HG02852 (cell line): Measurements from ENCODE around the gene STRN4.
"Not testable (repeated sequence)": the region's sequence is repeated elsewhere in the genome, so short reads cannot be mapped to it uniquely, and the experiment has no call there.

Source experiments
- ATAC-seq: cut with Tn5 transposase; IDR thresholded peaks from one replicate; pipeline ENCODE4 v1.9.1; 2021; ENCODE audit warnings: mild to moderate bottlenecking, moderate library complexity; ENCODE audit not compliant: unreplicated experiment

STRN4 gene

GRCh38 chr19:46746281-46747057 lies at the start of gene STRN4:
Gene STRN4, minus strand, starts transcription at chr19:46746450. Its CDS starts 20 bp downstream, at chr19:46746430.
- peak; percentile 47 for ATAC-seq

GRCh38 chr19:46791944-46792343 lies 45.7 kb upstream of the STRN4 start:
- no peak for ATAC-seq

GRCh38 chr19:46789371-46789770 lies 43.1 kb upstream of the STRN4 start:
- no peak for ATAC-seq

DNA sequence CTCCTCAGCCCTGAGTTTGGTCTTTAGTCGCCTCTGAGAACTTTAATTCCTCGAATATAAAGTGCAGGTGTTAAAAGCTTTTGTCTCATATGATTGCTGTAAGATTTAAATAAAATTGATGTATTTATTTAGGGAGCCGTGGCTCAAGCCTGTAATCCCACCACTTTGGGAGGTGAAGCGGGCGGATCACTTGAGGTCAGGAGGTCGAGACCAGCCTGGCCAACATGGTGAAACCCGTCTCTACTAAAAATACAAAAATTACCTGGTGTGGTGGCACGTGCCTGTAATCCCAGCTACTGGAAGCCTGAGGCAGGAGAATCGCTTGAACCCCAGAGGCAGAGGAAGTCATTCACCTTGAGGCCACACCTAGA lies 42.7 kb upstream of the STRN4 start:
- ATAC-seq = no peak

GRCh38 chr19:46788262-46788967 lies 42.2 kb upstream of the STRN4 start, which contains the start of gene SLC1A5:
Gene SLC1A5, minus strand, starts transcription at chr19:46788594. Its CDS starts 629 bp downstream, at chr19:46787965.
- ATAC-seq = peak; percentile 47

GRCh38 chr19:46787331-46788261 lies 41.3 kb upstream of the STRN4 start:
- ATAC-seq = no peak

DNA sequence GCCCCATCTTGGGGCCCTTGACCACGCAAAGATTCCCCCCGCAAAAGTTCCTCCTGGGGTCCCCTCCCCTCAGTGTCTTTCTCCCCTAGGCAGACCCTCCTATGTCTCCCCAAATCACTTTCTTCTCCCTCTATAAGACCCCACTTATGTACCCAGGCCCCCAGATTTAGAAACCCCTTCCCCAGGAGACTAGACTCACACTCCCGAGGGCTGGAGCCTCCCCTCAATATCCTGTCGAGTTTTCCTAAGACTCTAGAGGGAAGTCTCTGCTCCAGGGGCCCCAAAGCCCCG lies 40.7 kb upstream of the STRN4 start:
- ATAC-seq = no peak

DNA sequence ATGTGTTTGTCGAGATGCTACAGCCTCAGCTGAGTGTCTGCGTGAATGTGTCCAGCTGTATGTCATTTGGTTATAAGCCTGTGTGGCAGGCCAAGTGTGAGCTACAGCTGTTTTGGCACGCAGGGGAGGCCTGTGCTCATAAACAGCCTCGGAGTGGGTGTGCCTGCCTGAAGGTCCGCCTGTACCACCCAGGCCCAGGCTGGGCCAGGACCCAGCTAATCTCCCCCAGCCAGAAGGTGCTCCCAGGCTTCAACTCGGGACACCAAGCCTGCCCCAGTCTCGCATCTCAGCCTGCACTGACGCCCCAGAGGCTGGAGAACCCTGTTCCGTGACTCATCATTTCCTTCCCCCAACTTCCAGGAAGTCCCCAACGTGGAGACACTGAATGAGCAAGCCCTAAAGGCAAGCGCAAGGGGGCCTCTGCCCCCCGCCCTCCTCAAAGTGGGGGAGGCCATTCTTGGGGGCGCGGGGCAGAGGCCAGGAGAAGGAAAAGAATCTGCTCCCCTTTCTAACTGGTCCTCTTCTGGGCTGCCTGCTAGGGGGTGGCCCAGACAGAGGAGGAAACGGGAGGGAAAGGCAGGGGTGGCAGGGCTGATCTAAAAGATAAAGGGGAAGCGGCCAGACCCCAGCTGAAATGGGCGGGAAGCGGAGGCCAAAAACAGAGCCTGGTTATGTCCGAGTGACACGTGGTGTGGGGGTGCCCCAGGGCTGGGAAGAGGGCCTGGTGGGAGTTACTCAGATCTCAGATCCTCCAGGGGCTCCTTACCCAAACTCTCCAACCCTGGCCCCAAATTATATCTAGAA lies 40.2 kb upstream of the STRN4 start:
- ATAC-seq = no peak

DNA sequence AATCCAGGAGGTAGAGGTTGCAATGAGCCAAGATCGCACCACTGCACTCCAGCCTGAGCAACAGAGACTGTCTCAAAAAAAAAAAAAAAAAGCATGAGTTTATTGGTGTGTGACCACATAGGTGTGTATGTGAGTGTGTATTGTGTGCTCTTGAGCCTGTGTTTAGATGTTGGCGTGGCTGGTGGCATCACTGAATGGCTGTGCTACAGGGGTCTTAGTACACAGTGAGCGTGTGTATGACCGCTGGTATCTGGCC lies 39.7 kb upstream of the STRN4 start:
- ATAC-seq = no peak

DNA sequence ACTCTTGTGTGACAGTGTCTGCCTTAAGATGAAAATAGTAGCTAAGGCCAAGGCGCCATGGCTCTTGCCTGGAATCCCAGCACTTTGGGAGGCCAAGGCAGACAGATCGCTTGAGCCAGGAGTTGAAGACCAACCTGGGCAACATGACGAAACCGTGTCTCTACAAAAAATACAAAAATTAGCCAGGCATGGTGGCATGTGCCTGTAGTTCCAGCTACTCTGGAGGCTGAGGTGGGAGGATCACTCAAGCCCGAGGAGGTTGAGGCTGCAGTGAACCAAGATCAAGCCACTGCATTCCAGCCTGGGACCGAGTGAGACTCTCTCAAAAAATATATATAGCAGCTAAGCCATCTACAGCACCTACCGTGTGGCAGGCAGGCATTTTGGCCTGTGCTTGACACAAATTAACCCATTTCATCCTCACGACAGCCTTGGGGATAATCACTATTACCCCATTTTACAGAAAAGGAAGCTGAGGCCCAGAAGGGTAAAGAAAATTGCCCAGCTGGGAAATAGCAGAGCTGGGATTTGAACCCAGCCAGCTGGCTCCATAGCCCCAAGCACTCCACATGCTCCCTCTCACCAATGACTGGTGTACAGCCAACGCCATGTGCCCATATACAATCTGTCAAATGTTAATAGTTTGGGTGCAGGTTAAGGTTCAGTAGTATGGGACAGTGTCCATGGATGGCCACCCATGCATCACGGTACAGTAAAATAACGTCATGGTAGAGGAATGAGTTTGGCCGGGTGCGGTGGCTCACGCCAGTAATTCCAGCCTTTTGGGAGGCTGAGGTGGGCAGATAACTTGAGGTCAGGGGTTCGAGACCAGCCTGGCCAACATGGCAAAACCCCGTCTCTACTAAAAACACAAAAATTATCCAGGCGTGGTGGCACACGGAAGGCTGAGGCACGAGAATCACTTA lies 39.1 kb upstream of the STRN4 start:
- no peak for ATAC-seq

DNA sequence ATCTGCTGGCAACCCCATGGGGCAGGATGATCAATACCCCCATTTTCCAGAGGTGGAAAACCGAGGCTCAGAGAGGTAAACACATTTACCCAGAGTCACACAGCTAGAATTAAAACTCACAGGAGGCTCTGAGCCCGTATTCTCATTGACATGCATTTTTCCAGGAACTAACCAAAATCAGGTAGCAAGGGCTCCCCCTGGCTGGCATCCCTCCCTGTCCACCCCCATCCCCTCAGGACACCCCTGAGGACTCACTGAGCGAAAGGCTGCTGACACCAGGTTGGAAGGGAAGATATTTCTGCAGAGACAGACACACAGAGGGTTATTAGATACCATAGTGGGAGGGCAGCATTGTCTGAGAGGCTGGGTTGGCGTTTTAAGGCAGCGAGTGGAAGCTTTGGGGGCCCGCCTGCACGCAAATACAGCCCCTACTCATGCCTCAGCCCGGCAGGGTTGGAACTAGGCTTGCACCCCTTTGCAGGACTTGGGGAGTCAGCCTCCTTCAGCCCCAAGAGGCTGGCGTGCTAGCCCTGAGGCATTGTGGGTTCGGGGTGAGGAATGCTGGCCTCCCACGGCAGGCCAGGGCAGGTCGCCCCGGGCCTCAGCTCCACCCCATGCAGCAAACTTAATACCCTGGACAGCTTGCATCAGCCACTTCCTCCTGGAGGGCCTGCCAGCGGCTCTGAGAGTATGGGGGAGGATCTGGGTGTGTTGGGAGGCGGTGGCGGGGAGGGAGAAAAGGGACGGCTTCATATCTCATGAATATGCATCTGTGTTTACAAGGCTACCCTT lies 38.2 kb upstream of the STRN4 start:
- ATAC-seq = peak; percentile 33

- ATAC-seq = no peak
Observed at GRCh38 chr19:46783670-46784069, 37.4 kb upstream of the STRN4 start.

DNA sequence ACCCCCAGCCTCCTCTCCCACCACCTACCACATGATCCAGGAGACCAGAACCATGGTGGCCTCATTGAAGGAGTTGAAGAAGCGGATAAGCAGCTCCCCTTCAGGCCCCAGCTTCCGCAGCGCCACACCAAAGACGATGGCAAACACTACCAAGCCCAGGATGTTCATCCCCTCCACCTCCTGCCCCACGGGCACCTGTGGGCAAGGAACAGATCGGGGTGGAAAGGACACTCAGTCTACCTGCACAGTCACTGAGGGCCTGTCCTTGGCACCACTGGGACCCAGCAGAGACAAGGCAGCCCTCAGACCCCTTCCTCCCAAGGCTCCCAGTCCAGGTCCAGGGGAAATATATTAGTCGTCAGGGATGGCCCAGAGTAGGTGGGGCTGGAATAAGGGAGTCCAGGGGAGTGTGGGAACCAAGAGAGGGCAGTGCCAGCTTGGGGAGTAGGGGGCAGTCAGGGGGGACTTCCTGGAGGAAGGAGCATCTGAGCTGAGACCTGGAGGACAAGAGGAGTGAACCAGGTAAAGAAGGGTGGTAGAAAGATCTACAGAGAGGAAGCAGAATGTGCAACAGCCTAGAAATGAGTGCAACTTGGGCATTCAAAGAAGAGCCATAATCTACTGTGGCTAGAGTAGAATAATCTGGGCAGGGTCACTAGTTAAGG lies 36.2 kb upstream of the STRN4 start:
- ATAC-seq = no peak

DNA sequence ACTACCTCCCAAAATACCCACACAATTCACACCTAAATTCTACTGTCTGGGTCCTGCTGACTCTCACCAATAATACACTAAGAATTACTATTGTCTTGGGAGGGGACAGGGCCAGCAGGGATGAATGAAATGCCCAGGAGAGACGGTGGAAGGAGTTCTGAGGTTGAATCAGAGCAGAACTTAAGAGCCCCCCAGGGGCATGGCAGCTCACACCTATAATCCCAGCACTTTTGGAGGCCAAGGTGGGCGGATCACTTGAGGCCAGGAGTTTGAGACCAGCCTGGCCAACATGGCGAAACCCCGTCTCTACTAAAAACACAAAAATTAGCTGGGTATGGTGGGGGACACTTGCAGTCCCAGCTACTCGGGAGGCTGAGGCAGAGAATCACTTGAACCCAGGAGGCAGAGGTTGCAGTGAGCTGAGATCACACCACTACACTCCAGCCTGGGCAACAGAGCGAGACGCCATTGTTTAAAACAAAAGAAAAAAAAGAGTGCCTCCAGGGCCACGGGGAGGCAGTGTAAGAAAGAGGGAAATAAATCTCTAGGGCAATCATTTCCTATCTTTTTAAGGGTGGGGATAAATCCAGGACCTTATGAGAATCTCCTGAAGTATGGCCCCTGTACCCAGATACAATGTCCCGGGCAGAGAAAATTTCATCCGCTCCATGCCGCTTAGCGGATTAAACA lies 31.9 kb upstream of the STRN4 start:
- not testable (repeated sequence) for ATAC-seq

DNA sequence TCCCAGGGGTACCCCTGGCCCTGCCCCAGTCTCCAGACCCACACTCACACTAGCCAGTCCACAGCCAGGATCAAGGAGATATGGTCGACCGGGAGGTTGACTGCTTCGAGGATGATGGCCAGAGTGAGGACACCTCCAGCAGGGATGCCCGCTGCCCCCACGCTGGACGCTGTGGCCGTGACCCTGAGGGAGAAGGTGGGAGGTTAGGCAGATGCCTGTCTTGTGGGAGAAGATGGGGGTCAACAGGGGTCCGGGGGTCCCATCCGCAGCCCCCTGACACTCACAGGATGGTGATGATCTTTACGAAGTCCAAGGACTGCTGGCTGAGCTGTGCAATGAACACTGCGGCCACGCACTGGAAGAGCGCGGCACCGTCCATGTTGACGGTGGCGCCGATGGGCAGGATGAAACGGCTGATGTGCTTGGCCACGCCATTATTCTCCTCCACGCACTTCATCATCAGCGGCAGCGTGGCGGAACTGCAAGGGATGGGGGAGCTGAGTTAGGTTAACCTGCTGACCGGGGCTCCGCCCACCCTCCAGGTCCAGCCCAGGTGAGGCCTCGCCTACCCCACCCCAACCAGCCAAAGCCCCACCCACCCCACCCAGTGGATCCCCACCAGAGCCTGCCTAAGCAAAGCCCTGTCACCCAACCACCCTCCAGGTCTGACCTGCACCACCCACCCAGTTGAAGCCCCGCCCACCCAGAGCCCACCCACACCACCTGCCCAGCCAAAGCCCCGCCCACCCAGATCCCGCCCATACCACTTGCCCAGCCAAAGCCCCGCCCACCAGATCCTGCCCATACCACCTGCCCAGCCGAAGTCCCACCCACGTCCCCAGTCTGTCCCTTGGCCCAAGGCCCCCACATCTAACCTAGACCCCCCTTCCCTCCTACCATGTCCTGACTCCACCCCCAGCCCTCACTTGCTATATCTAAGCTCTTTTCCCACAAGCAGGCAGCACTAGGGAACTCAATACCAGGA lies 31.0 kb upstream of the STRN4 start:
- ATAC-seq = no peak

- no peak for ATAC-seq
Observed at GRCh38 chr19:46775642-46776258, 29.5 kb upstream of the STRN4 start.
